HG03064 (cell line): ENCODE results near the gene GIPC3.

Source experiments
- ATAC-seq: cut with Tn5 transposase; IDR thresholded peaks from one replicate; pipeline ENCODE4 v1.9.1; 2021; ENCODE audit warnings: low read depth; ENCODE audit not compliant: unreplicated experiment

The GIPC3 gene

DNA sequence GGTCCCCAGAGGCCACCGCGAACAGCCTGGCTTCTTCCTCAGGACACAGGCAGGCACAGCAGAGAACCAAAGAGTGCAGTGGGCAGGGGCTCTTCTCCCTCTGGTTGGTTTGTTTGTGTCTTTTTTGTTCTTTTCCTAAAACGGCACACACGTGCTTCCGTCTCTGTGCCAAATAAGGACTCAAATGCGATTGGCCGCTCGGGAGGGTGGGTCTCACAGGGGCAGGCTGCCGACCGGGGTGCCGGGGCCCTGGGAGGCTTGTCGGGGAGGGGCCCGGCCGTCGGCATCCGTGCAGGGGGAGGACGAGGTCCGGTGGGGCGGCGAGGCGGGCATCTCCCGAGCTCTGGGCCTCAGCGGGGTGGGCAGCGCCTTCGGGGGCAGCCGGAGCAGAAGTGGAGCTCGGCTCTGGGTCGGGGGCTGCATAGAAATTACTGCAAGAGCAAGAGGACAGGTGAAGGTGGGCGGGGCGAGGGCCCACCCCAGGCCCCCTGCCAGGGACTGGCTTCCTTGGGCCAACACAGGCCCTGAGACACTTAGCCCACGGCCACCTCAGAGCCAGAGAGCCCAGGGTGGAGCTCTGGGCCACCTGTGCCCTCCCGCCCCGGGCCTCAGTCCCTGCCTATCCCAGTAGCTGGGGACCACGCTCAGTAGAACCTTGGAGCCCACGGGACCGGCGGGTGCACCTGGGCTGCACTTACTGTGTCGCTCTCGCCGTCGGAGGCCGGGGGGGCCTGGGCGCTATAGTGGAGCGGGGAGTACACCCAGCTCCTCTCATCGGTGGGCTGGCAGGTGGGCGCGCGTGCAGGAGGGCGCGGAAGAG lies 47.7 kb downstream of the GIPC3 start:
- no peak for ATAC-seq

DNA sequence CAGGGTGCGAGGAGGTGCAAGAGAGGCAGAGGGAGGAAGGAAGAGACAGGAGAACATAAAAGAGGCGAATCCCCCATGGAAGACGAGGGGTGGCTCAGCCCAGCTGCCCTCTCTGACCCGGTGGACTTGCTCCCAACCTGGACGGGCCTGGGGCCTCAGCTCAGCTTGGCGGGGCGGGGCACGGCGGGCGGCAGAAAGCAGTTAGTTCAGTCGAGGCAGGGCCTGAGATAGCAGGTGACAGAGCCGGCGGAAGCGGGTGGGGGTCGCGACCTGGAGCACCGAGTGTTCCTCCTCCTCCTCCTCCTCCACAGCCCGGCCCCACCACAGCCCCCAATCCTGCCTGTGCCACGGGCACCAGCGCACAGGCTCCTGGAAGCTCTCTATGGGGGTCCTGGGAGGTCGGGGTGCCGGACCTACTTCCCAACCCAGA lies 48.3 kb downstream of the GIPC3 start:
- no peak for ATAC-seq

DNA sequence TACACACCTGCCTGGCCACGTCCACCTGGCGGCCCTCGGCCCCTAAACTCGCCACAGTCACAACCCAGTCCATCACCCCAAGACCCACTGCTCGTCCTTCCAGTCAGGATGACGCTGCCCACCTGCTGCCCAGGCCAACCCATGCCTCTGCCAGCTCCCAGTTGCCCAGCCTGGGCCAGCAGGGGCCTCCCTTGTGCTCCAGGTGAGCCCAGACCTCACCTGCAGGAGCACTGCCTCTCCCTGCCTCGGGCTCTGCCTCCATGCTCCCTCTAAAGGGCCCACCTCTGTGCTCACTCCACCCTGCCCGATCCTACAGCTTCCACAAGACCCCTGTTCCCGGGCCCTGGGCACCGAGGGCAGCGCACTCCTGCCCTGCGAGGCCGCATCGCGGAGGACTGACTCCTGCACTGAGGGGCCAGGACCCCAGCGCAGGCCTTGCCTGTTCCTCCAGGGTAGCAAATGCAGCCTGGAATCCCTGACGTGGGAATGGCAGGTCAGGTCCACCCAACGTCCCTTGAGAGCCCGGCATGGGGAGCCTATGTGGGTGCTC lies 49.3 kb downstream of the GIPC3 start:
- no peak for ATAC-seq

DNA sequence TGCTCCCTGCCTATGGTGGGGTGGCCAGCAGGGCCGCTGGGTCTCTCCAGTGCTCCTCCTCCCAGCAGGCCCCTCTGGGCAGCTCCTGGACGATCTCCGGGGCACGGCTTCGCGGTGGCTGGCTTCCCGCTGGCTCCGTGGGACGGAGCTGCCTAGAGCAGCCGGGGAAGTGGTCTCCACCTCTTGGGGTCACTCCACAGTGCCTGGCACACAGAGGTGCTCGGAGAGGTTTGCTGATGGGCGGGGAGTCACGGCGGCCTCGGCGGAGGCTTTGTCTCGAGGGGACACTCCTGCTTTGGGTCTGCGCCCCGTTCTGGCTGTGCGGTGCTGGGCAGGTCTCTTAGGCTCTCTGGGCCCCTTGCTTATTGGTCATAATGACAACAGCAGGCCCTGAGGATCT lies 51.2 kb downstream of the GIPC3 start:
- ATAC-seq, result no peak

DNA sequence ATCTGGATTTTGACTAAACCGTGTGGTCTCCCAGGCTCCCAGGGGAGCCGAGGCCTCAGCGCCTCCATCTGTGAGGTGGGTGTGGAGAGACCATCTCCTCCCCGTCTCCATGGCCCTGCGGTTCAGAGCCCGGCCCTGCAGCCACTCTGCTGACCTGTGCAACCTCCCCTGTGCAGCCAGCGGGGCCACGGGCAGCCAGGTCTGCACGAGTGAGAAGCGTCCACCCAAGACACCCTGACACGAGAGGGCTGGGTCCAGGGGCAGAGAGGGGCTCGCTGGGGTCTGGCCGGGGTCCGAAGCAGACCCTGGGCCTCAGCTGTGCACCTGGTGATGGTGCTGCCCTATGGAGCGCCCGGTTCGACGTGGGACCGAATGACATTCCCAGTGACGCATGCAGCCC lies 51.7 kb downstream of the GIPC3 start:
- ATAC-seq, result no peak

DNA sequence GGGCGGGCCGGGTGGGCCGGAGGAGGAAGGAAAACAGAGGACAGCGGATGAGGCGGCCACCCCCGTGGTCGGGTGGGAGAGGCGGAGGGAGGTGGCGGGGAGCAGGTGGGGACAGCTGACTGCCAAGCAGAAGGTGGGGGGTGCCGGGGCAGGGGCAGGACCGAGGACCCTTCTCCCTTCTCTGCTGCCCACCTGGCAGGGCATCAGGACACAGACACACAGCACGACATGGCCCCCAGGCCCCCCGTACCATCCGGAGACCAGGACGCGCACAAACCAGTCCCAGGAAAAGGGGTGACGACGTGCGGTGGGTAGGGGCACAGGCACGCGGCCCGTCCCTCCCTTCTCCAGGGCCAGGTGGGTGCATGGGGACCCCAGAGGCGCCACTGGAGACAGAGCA lies 52.3 kb downstream of the GIPC3 start:
- ATAC-seq, result no peak

DNA sequence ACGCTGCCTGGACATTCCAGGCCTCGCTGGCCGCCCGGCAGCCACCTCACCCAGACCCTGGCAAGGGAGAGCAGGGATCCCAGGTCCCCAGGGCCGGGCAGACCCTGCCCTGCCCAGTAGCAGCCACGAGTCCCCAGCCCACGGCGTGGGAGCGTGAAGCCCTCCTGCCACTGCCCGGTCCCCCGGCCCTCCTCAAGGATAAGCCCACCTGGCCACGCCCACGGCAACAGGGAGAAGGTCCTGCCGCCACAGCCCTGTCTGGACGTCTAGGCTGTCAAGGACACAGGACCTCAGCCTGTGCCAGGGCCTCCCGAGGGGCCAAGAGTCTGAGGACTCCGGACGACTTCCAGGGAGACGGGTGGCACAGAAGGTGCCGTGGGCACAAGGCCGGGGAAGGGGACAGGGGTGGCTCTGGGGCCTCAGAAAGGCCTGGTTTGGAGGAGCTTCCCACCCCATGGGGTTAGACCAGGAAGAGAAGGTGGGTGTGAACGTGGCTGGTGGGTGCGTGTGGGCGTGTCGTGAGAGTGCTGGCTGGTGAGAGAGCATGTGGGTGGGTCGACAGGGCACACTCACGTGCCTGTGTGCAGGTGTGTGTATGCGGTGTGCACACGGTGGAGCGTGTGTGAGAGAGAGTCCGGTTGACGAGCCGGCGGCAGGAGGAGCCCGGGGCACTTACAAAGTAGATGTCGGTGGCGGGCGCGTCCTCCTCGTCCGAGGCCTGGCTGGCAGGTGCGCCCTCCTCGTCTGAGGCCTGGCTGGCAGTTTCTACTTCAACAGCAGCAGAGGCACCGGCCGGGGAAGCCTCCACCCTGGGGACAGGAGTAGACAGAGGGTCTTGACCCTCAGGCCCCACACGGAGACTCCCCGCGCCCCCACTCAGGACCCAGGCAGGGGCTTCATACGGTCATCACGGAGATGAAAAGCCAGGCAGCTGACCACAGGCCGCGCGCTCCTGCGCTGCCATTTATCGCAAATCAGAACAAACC lies 53.2 kb downstream of the GIPC3 start:
- ATAC-seq, result no peak

DNA sequence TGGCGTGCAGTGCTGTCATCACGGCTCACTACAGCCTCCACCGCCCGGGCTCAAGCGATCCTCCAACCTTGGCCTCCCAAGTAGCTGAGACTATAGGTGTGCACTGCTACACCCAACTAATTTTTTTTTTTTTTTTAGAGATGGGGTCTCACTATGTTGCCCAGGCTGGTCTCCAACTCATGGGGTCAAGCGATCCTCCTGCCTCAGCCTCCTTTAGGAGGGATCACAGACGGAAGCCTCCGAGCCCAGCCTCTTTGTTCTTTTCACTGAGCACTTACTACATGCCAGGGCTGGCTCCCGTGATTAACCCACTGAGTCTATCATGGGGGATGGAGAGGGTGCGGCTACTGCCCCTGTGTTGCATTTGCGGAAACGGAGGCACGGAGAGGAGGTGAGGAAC lies 54.2 kb downstream of the GIPC3 start:
- ATAC-seq, result no peak

DNA sequence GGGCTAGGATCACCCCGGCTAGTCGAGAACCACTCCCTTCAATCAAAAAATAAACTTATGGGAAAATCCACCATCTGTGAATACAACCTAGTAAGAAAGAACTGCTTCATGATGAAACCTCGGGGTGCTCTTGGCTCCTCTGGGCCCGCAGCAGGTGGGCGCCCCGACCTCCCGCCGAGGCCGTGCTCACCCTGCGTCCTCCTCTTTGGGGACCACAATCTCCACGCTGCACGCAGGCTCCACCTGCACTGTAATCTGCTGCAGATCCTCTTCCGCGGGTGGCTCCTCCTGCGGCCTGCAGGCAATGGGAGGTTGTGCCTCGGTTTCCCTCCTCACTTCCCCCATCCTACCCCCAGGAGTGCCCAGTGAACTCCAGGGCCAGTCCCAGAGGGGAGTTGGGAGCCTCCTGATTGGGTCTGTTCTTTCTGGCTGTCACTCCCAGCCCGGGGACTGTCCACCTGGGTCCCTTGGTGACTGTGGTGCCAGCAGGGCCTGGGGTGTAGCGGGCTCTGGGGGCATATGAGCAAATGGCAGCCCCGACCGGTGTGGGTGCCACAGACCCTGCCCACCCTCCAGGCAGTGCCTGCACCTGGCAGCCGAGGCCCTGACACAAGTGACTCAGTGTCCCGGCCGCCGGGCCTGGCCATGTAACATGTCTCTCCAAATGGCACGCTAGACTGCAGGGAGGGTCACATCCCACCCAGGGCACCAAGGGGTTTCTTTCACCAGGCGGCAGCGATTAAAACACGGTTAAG lies 56.4 kb downstream of the GIPC3 start:
- ATAC-seq, result no peak

DNA sequence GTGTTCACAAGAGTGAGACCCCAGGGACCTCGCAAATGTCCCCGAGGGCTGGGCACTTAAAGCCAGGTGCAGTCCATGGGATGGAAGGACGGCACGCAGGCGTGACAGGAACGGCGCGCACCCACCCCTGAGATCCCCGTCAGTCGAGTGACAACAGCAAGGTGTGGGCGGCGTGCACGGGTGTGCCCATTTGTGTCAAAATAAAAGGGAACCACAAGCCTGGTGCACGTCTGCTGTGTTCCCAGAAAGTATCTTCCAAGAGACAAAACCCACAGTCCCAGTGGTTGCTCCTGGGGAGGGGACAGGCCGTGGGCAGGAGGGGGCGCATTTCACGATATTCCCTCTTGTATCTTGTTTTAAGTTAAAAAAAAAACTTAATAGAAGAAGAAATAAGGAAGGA lies 57.0 kb downstream of the GIPC3 start:
- no peak for ATAC-seq
